ENCODE results near the gene ORC6.

ORC6 gene

DNA sequence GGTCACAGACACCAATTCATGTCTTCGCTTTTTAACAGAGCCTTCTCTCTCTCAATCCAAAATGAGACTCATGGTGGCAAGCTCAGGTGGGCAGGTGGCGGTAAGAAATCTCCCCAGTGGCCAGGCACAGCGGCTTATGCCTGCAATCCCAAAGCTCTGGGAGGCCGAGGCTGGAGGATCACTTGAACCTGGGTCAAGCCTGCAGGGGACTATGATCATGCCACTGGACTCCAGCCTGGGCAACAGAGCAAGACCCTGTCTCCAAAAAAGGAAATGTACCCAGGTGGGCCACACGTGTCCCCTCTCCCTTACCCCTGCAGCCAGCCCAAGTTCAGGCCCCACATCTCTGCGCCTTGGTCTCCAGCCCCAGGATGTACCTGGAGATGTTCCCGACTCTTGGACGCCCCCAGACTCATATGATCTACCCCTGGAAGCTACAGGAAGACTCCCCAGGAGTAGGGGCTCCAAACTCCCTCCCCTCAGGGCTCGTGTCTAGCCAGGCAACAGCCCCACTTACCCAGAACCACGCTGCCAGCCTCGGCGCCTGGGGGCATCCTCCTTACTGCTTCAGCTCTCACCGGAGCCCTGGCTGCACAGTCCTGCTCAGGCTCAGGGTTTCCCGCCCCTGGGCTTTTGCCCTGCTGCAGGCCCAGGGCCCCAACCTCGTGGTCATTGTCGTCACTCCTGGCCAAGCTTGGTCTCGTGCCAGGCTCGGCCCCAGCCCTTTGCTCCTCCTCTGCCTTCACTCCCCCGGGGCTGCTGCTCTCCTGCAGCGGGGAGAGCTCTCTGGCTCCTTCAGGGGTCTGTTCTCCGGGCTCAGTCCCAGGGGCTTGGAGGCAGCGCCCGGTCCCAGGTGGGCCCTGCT lies 42.5 kb downstream of the ORC6 start:
- DNase-seq (ENCODE audit: low read depth) = no peak

GRCh38 chr16:46732561-46732960 lies 43.1 kb downstream of the ORC6 start:
- no peak for DNase-seq (ENCODE audit: low read depth)

DNA sequence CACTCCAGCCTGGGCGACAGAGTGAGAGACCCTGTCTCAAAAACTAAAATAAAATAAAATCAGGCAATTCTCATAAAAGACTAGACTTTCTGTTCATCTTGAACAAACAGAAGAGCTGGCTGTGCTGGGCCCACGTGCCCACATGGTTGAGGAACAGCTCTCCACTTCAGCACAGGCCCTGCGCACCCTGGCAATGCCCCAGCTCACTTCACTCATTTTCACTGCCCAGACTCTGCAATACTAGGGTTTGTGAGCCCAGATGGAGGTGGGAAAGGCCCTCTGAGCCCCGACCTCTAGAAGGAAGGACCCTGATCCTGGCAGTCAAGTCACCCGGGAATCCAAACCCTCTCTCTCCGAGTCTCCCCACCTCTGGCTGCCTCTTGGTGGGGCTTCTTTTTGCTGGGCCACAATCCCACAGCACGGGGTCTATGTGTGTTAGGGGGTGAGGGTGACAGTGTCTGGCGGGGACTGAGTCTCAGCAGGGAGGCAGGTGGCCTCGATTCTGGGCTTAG lies 43.9 kb downstream of the ORC6 start:
- no peak for DNase-seq (ENCODE audit: low read depth)

DNA sequence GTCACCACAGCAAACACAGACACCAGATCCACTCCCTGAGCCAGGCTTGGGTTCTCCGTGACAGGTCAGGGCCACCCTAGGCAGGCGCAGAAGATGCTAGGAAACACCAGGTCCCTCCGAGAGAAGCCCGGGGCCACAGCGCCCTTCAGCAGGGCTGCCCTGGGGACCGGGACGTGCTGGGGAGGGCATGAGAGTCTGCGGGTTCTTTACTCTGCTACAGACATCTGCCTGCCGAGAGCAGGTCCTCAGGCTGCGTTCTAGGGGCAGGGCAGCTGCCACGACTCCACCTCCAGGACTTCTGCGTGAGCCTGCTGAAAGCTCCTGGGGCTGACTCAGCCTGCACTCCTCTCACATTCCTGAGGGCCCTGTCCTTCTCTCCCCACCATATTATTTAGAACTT lies 47.2 kb downstream of the ORC6 start:
- no peak for DNase-seq (ENCODE audit: low read depth)

DNA sequence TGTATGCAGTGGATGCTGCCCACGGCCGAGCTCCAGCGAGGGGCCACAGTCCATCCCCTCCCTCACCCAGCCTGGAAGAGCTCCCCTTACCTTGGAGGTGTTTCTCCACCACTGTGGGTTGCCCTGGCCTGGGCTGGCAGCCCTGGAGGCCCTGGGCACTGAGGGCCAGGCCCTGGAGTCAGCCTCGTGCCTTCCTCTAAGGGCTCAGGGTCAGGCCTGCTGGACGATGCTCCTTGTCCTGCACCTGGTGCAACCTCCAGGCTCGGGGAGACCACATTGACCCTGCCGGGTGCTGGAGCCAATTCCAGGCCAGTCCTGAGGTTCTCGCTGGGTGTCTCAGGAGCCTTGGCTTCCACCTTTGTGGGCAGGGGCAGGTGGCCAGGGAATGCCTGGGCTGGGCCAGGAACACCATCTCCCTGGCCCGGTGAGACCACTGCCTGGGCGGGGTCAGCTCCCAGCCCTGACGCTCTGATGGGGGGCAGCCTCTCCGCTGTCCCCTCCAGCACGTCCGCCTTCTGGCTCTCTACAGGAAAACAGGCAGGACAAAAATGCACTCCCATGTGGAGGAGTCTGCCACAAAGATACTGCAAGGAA lies 48.3 kb downstream of the ORC6 start:
- DNase-seq (ENCODE audit: low read depth) = no peak

GRCh38 chr16:46739934-46740333 lies 50.5 kb downstream of the ORC6 start:
- DNase-seq (ENCODE audit: low read depth) = no peak

- DNase-seq (ENCODE audit: low read depth) = no peak
Measured at GRCh38 chr16:46743232-46743719, 53.8 kb downstream of the ORC6 start.

GRCh38 chr16:46745617-46746016 lies 56.2 kb downstream of the ORC6 start:
- no peak for DNase-seq (ENCODE audit: low read depth)

DNA sequence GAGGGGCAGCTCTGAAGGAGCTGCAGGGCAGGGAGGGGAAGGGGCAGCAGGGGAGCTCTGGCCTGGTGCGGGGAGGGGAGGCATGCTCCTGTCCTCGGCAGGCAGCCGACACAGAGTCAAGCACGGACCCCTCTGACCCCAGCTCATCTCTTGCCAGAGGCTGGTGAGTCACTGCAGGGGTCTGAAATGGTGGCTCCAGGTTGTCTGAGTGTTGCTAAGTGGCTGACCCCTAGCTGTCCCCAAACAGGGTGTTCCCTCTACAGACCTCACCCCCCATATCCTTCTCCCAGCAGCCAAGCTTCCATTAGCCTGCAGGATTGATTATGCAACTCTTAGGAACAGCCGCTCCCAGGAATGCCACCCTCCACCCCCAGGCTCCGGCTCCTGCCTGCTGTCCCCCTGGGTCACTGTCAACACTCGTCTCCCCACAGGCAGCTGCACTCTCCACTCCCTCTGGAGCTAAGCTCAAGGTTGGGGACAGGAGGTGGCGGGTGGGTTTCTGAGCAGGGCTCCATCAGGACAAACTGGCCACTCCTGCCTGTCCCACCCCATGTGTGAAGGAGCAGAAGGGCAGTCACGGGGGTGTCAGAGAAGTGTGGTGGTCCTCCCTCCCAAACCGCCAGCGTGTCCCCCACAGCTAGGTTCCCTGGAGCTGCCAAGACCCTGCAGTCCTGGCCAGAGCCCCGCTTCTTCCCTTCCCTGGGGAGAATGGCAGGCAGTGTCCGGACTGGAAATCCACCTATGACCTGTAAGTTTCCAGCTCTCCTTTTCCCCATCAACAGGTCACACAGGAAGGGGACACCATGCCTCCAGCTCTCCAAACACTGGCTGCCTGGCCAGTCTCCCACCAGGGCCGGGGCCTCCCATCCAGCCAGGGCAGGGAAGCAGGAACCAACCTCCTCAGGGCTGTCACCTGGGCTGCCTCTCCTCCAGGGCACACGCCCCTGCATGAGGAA lies 57.6 kb downstream of the ORC6 start:
- no peak for DNase-seq (ENCODE audit: low read depth)

All from non-pigmented ciliary epithelial cell (primary cell).